K562 (cell line): ENCODE measurements around the gene OR8S1. TPM values are rescaled to one million over a fixed set of nuclear protein-coding genes. Genes with fewer than 3 reads are reported as not detected.
A peak's percentile ranks its signal among the peaks of the same experiment; 100 is the strongest.

ENCODE experiments used
- ATF1 ChIP-seq, 2 experiments: fragments of 450-650 bp in 1 of 2; IDR thresholded peaks; 2 replicates each; pipeline ENCODE4 v1.6.1; 2016; ENCODE audit warnings: missing compliant biosample characterization in 1 of 2, missing genetic modification characterization in 1 of 2
- BRD9 ChIP-seq: fragments of 450-650 bp; IDR thresholded peaks from 2 replicates; pipeline ENCODE4 v1.6.1; 2018; ENCODE audit warnings: low read depth; ENCODE audit not compliant: partially characterized antibody
- CREB5 ChIP-seq: fragments of 250-450 bp; sonication (Bioruptor Pico); IDR thresholded peaks from 2 replicates; pipeline ENCODE4 v1.5.0; 2020; ENCODE audit warnings: mild to moderate bottlenecking
- DACH1 ChIP-seq: fragments of 450-650 bp; IDR thresholded peaks from 2 replicates; pipeline ENCODE4 v1.6.1; 2018; ENCODE audit not compliant: partially characterized antibody
- EP300 ChIP-seq: IDR thresholded peaks from 2 replicates; pipeline ENCODE4 v1.6.1; 2012; ENCODE audit warnings: low read length, improper control_type of control experiment
- MAZ ChIP-seq, 2 experiments: fragments of 450-650 bp in 1 of 2; sonication (generic) in 1 of 2; formaldehyde crosslinking; IDR thresholded peaks in 1 of 2; conservative IDR thresholded peaks in 1 of 2; 2 replicates each; pipeline versions ENCODE4 v1.4.0 to v1.5.0; 2020; ENCODE audit warnings: mild to moderate bottlenecking in 1 of 2, missing genetic modification reagents in 1 of 2
- MGA ChIP-seq: fragments of 450-650 bp; IDR thresholded peaks from 2 replicates; pipeline ENCODE4 v1.6.1; 2016; ENCODE audit warnings: mild to moderate bottlenecking, moderate library complexity
- NONO ChIP-seq, 2 experiments: fragments of 200-400 bp in 1 of 2; fragments of 450-650 bp in 1 of 2; formaldehyde crosslinking in 1 of 2; IDR thresholded peaks; 2 replicates each; pipeline ENCODE4 v1.6.1; 2017; ENCODE audit warnings: low read depth in 2 of 2, mild to moderate bottlenecking in 2 of 2, moderate library complexity in 2 of 2, low read length in 1 of 2
- NR2C2 ChIP-seq, 2 experiments: fragments of 200-800 bp in 1 of 2; sonication (Bioruptor generic) in 1 of 2; sonication (generic) in 1 of 2; formaldehyde crosslinking in 1 of 2; IDR thresholded peaks; 2 replicates each; pipeline versions ENCODE4 v1.6.1 to v1.8.0; 2016 to 2022; ENCODE audit warnings: mild to moderate bottlenecking in 1 of 2, missing compliant biosample characterization in 1 of 2, missing genetic modification characterization in 1 of 2, missing genetic modification reagents in 1 of 2
- PML ChIP-seq: IDR thresholded peaks from 2 replicates; pipeline ENCODE4 v1.6.1; 2012; ENCODE audit warnings: low read length, inconsistent platforms
- SAFB2 ChIP-seq: fragments of 200-400 bp; formaldehyde crosslinking; IDR thresholded peaks from 2 replicates; pipeline ENCODE4 v1.6.1; 2018; ENCODE audit warnings: borderline replicate concordance, low read length, low read depth, moderate library complexity; ENCODE audit not compliant: severe bottlenecking
- STAG1 ChIP-seq: sonication (generic); formaldehyde crosslinking; IDR thresholded peaks from 2 replicates; pipeline ENCODE4 v1.5.0; 2020; ENCODE audit warnings: missing genetic modification reagents, borderline replicate concordance
- TAF15 ChIP-seq: fragments of 200-400 bp; formaldehyde crosslinking; IDR thresholded peaks from 2 replicates; pipeline ENCODE4 v1.6.1; 2017; ENCODE audit warnings: mild to moderate bottlenecking, low read depth, low read length, moderate library complexity
- TOE1 ChIP-seq, 2 experiments: fragments of 450-650 bp in 1 of 2; sonication (generic) in 1 of 2; formaldehyde crosslinking in 1 of 2; IDR thresholded peaks; 2 replicates each; pipeline versions ENCODE4 v1.7.1 to v1.8.0; 2016 to 2022; ENCODE audit warnings: borderline replicate concordance in 2 of 2, mild to moderate bottlenecking in 2 of 2, antibody characterized with exemption in 1 of 2, inconsistent platforms in 1 of 2, low read depth in 1 of 2, missing genetic modification reagents in 1 of 2, moderate library complexity in 1 of 2
- ZNF184 ChIP-seq: sonication (generic); formaldehyde crosslinking; IDR thresholded peaks from 2 replicates; pipeline ENCODE4 v1.5.0; 2020; ENCODE audit warnings: missing genetic modification reagents
- ZNF316 ChIP-seq: fragments of 450-650 bp; IDR thresholded peaks from 2 replicates; pipeline ENCODE4 v1.6.1; 2016
- polyA plus RNA-seq, 8 experiments: library from polyadenylated mRNA; depleted of rRNA in 4 of 8; stranded (reverse) in 5 of 8; unstranded in 3 of 8; fragments of >200 nt; fragmentation: Nextera tagmentation in 2 of 8; fragmentation: Illumina TruSeq in 1 of 8; extraction: Ambion mirVana in 2 of 8; extraction: Trizol in 1 of 8; gene quantifications; 2 replicates each; pipeline versions ENCODE4 v1.2.1 to v1.2.3, GENCODE V29; 2011 to 2014; ENCODE audit warnings: inconsistent platforms in 1 of 8, missing spikeins in 1 of 8
- total RNA-seq, 7 experiments: library from RNA; depleted of rRNA in 6 of 7; stranded (reverse); fragments of >200 nt in 6 of 7; fragmentation: Illumina TruSeq in 2 of 7; extraction: Trizol in 2 of 7; gene quantifications; 2 replicates each; pipeline versions ENCODE4 v1.2.1 to v1.2.3, GENCODE V29; 2011 to 2021; ENCODE audit warnings: low replicate concordance in 1 of 7

The OR8S1 gene
- total and polyA plus RNA-seq, 9 of the 15 experiments (the other 6 are each of a cell fraction or from before 2014, with no cell fraction given): not detected

GRCh38 chr12:48556631-48557030 is 31.2 kb downstream of the OR8S1 start (continued):
- TF ChIP-seq MGA (no peak), EP300 (no peak), DACH1 (no peak), ATF1 (CRISPR knock-in tag; IDR thresholded peaks at IDR 0.05) (no peak), ATF1 (tag; IDR thresholded peaks at IDR 0.05) (peak; percentile 48; the same call in 1 of the 2 replicates), NONO (IDR thresholded peaks at IDR 0.05; ENCODE audit: low read depth in 2 of 2, low read length in 1 of 2) (no peak), TOE1 (IDR thresholded peaks at IDR 0.05; ENCODE audit: borderline replicate concordance) (no peak), TOE1 (CRISPR knock-in tag; IDR thresholded peaks at IDR 0.05; ENCODE audit: borderline replicate concordance, low read depth) (no peak), ZNF184 (CRISPR knock-in tag) (no peak), NR2C2 (CRISPR knock-in tag; IDR thresholded peaks at IDR 0.05) (no peak), NR2C2 (tag; IDR thresholded peaks at IDR 0.05) (no peak), TAF15 (no peak), PML (no peak), BRD9 (no peak), ZNF316 (no peak), STAG1 (CRISPR knock-in tag) (no peak), CREB5 (CRISPR knock-in tag) (no peak), SAFB2 (no peak), MAZ (CRISPR knock-in tag; conservative IDR thresholded peaks at IDR 0.05 in 1 of 2, IDR thresholded peaks at IDR 0.05 in 1 of 2) (no peak)
